K562 (cell line): ENCODE results near the gene ABI3BP. TPM values are rescaled to one million over a fixed set of nuclear protein-coding genes. Genes with fewer than 3 reads are reported as not detected.

Source experiments
- ATAC-seq: fragments of 200-7000 bp; cut with Tn5 transposase; 3 replicates; pipeline ENCODE4 v1.9.1; 2020; ENCODE audit warnings: moderate library complexity
- BruUV-seq: library from RNA; stranded (reverse); fragments of 400-500 nt; replicated peaks from 2 replicates; lab custom pipeline; 2021; lab: Mats Ljungman, UMichigan
- CTCF ChIA-PET: fragments of 300-600 bp; formaldehyde crosslinking; extraction: SDS; loops from one replicate; lab custom pipeline; 2021; ENCODE audit warnings: low intra/inter-chr PET ratio; lab: Yijun Ruan, JAX
- POLR2A ChIA-PET: fragments of 300-600, 350-650 bp; sonication (Branson Sonifier 250); formaldehyde crosslinking; extraction: SDS; loops from one replicate; lab custom pipeline; 2021; ENCODE audit warnings: antibody characterized with exemption, inconsistent platforms; lab: Yijun Ruan, JAX
- DNase-seq, 4 experiments: peaks; one replicate each; pipeline versions ENCODE4 v3.0.0 to v3.0.0-alpha.2; 2011 to 2018; ENCODE audit warnings: low spot score in 3 of 4, mixed read lengths in 3 of 4; ENCODE audit errors: extremely low read depth in 1 of 4
- FAIRE-seq: peaks from 2 replicates; lab custom pipeline; 2011; peaks lifted over from hg19 to GRCh38; lab: Jason Lieb, UNC
- H2AFZ ChIP-seq: 2 replicates; pipeline ENCODE4 v1.6.0; 2011; ENCODE audit warnings: low read depth, low read length, control low read depth, inconsistent platforms
- H3K27ac ChIP-seq: fragments of 200-600 bp; 3 replicates; pipeline ENCODE4 v1.8.0; 2011; ENCODE audit warnings: low read depth, mild to moderate bottlenecking, control low read depth, inconsistent platforms, low read length, moderate library complexity, mixed read lengths; ENCODE audit errors: extremely low read depth
- H3K27me3 ChIP-seq, 2 experiments: fragments of 300-600 bp in 1 of 2; 2 replicates in 1 of 2; 3 replicates in 1 of 2; pipeline versions ENCODE4 v1.6.0 to v1.8.0; 2011; ENCODE audit warnings: inconsistent platforms in 2 of 2, low read length in 2 of 2, mild to moderate bottlenecking in 1 of 2, mixed read lengths in 1 of 2, moderate library complexity in 1 of 2; ENCODE audit not compliant: control insufficient read depth in 2 of 2, insufficient read depth in 2 of 2
- H3K36me3 ChIP-seq: fragments of 300-600 bp; 3 replicates; pipeline ENCODE4 v1.8.0; 2011; ENCODE audit warnings: mild to moderate bottlenecking, low read length, inconsistent platforms; ENCODE audit not compliant: control insufficient read depth, insufficient read depth
- H3K4me1 ChIP-seq, 2 experiments: fragments of 200-600 bp in 1 of 2; replicated peaks in 1 of 2; 2 replicates in 1 of 2; 3 replicates in 1 of 2; pipeline versions ENCODE4 v1.5.1 to v1.8.0; 2011; ENCODE audit warnings: inconsistent platforms in 2 of 2, low read length in 2 of 2, mild to moderate bottlenecking in 1 of 2, mixed read lengths in 1 of 2, moderate library complexity in 1 of 2; ENCODE audit not compliant: control insufficient read depth in 2 of 2, insufficient read depth in 2 of 2
- H3K4me2 ChIP-seq: 2 replicates; pipeline ENCODE4 v1.6.1; 2011; ENCODE audit warnings: low read length, control low read depth, inconsistent platforms, mixed read lengths; ENCODE audit not compliant: insufficient read depth
- H3K4me3 ChIP-seq: fragments of 200-600 bp; sonication (generic), shearing (Covaris generic); 2 replicates; pipeline ENCODE4 v1.5.1; 2016; ENCODE audit warnings: control low read depth, inconsistent platforms
- H3K79me2 ChIP-seq: fragments of 200-600 bp; 3 replicates; pipeline ENCODE4 v1.8.0; 2011; ENCODE audit warnings: low read length, inconsistent platforms; ENCODE audit not compliant: control insufficient read depth, insufficient read depth
- H3K9ac ChIP-seq, 2 experiments: 2 replicates each; pipeline versions ENCODE4 v1.6.0 to v1.6.1; 2011; ENCODE audit warnings: low read depth in 2 of 2, low read length in 2 of 2, control low read depth in 1 of 2, inconsistent platforms in 1 of 2, mild to moderate bottlenecking in 1 of 2, mixed read lengths in 1 of 2; ENCODE audit not compliant: insufficient read depth in 1 of 2
- H3K9me1 ChIP-seq: one replicate; pipeline ENCODE4 v1.6.0; 2011; ENCODE audit warnings: inconsistent platforms, mild to moderate bottlenecking, low read length, moderate library complexity; ENCODE audit not compliant: control insufficient read depth, insufficient read depth
- H3K9me3 ChIP-seq: replicated peaks from 2 replicates; pipeline ENCODE4 v1.5.1; 2011; ENCODE audit warnings: low read depth, low read length, inconsistent platforms; ENCODE audit not compliant: control insufficient read depth, insufficient read depth
- H4K20me1 ChIP-seq: replicated peaks from 2 replicates; pipeline ENCODE4 v1.6.1; 2011; ENCODE audit warnings: low read length, inconsistent platforms, mixed read lengths; ENCODE audit not compliant: control insufficient read depth, insufficient read depth
- BRF1 ChIP-seq: IDR thresholded peaks from 3 replicates; pipeline ENCODE4 v1.6.1; 2011; ENCODE audit warnings: borderline replicate concordance, mild to moderate bottlenecking; ENCODE audit not compliant: insufficient read length; ENCODE audit errors: extremely low read depth
- CBX1 ChIP-seq: sonication (generic); IDR thresholded peaks from 2 replicates; pipeline ENCODE4 v1.6.1; 2016; ENCODE audit warnings: antibody characterized with exemption, low read depth, mild to moderate bottlenecking
- COPS2 ChIP-seq: fragments of 450-650 bp; conservative IDR thresholded peaks from 2 replicates; pipeline ENCODE4 v1.6.1; 2016; ENCODE audit warnings: mild to moderate bottlenecking, moderate library complexity
- EP400 ChIP-seq: fragments of 450-650 bp; IDR thresholded peaks from 2 replicates; pipeline ENCODE4 v1.6.1; 2017; ENCODE audit warnings: antibody characterized with exemption, mild to moderate bottlenecking, moderate library complexity
- GTF2F1 ChIP-seq: IDR thresholded peaks from 2 replicates; pipeline ENCODE4 v1.6.1; 2011; ENCODE audit warnings: low read depth, low read length, improper control_type of control experiment
- HNRNPK ChIP-seq: fragments of 200-400 bp; formaldehyde crosslinking; IDR thresholded peaks from one replicate; pipeline ENCODE4 v1.6.1; 2018; ENCODE audit warnings: mild to moderate bottlenecking, low read depth, low read length; ENCODE audit not compliant: poor library complexity, severe bottlenecking
- TCF15 ChIP-seq: fragments of 250-450 bp; sonication (Bioruptor Pico); IDR thresholded peaks from 2 replicates; pipeline ENCODE4 v1.8.0; 2022; ENCODE audit warnings: moderate library complexity, mild to moderate bottlenecking, inconsistent platforms
- TFE3 ChIP-seq: fragments of 450-650 bp; formaldehyde crosslinking; IDR thresholded peaks from 2 replicates; pipeline ENCODE4 v1.4.0; 2020; ENCODE audit warnings: mild to moderate bottlenecking, mixed read lengths
- ZC3H8 ChIP-seq: fragments of 450-650 bp; IDR thresholded peaks from 2 replicates; pipeline ENCODE4 v1.6.1; 2017
- ZNF174 ChIP-seq: fragments of 250-450 bp; sonication (Bioruptor Pico); IDR thresholded peaks from 2 replicates; pipeline ENCODE4 v1.4.0; 2020; ENCODE audit warnings: mild to moderate bottlenecking
- ZNF316 ChIP-seq: fragments of 450-650 bp; IDR thresholded peaks from 2 replicates; pipeline ENCODE4 v1.6.1; 2016
- ZNF592 ChIP-seq: fragments of 450-650 bp; IDR thresholded peaks from 2 replicates; pipeline ENCODE4 v1.6.1; 2017; ENCODE audit warnings: antibody characterized with exemption, mild to moderate bottlenecking
- WGBS: fragments of 100-300 bp; shearing (Covaris generic); methylation state at CpG from one replicate; pipeline ENCODE4 v1.1.6; 2016; ENCODE audit warnings: low coverage, mixed read lengths; ENCODE audit not compliant: insufficient coverage; ENCODE audit errors: missing lambda C conversion rate; 5-methylcytosine and 5-hydroxymethylcytosine counted together
- in situ Hi-C: fragments of 300-500 bp; cut with MboI; formaldehyde crosslinking; loops from 4 replicates; pipeline ENCODE4 v1.15.0; 2018; ENCODE audit warnings: inconsistent platforms, mixed read lengths
- intact Hi-C: fragments of 100-400 bp; cut with micrococcal nuclease; formaldehyde crosslinking; loops from 2 replicates; pipeline ENCODE4 v1.14.2; 2022
- polyA plus RNA-seq, 8 experiments: library from polyadenylated mRNA; depleted of rRNA in 4 of 8; stranded (reverse) in 5 of 8; unstranded in 3 of 8; fragments of >200 nt; fragmentation: Nextera tagmentation in 2 of 8; fragmentation: Illumina TruSeq in 1 of 8; extraction: Ambion mirVana in 2 of 8; extraction: Trizol in 1 of 8; gene quantifications; 2 replicates each; pipeline versions ENCODE4 v1.2.1 to v1.2.3, GENCODE V29; 2011 to 2014; ENCODE audit warnings: inconsistent platforms in 1 of 8, missing spikeins in 1 of 8
- total RNA-seq, 7 experiments: library from RNA; depleted of rRNA in 6 of 7; stranded (reverse); fragments of >200 nt in 6 of 7; fragmentation: Illumina TruSeq in 2 of 7; extraction: Trizol in 2 of 7; gene quantifications; 2 replicates each; pipeline versions ENCODE4 v1.2.1 to v1.2.3, GENCODE V29; 2011 to 2021; ENCODE audit warnings: low replicate concordance in 1 of 7

ABI3BP gene
- total and polyA plus RNA-seq, 9 of the 15 experiments (the other 6 are each of a cell fraction or from before 2014, with no cell fraction given), result 0.01 to 0.24 (median 0.06) TPM; not detected in 5

- no peak for TF ChIP-seq TCF15 (CRISPR knock-in tag)
Measured at GRCh38 chr3:100981164-100981911, 11.9 kb downstream of the ABI3BP start (continued).

GRCh38 chr3:100978011-100978659 lies 15.1 kb downstream of the ABI3BP start:
- intact Hi-C loops, result no loop called here

More at GRCh38 chr3:100978011-100978659, 15.1 kb downstream of the ABI3BP start:
- no peak overlapping the region for H3K27ac ChIP-seq
- FAIRE-seq (no peak), DNase-seq (no peak), ATAC-seq (no peak)
- no peak for TF ChIP-seq CBX1
- TF ChIP-seq ZNF592, result no peak
- TF ChIP-seq ZNF174 (CRISPR knock-in tag), result no peak
- no peak for TF ChIP-seq ZC3H8
- no peak for TF ChIP-seq BRF1
- TF ChIP-seq TFE3 (CRISPR knock-in tag), result no peak
- no peak for TF ChIP-seq ZNF316
- TF ChIP-seq HNRNPK, result no peak
- no peak for TF ChIP-seq GTF2F1
- TF ChIP-seq EP400, result no peak
- no peak for TF ChIP-seq COPS2
- no peak overlapping the region for H3K9ac ChIP-seq
- in situ Hi-C loops, result no loop called here
- H3K9me1 ChIP-seq, result no peaks in the 10 kb centered on the region
- H2AFZ ChIP-seq, result no peak overlapping the region
- WGBS, result 0% methylated on average over 1 of the region's 1 CpG
- POLR2A ChIA-PET, result no interaction called here
- peaks cover 0 to 4% of the 10 kb centered on the region in 2 experiments; a peak in 2 of 5 replicates for H3K27me3 ChIP-seq
- no peaks in the 10 kb centered on the region for H3K36me3 ChIP-seq
- H3K9me3 ChIP-seq, result no peaks in the 10 kb centered on the region
- CTCF ChIA-PET, result no interaction called here
- BruUV-seq, result no TSS peak
- H4K20me1 ChIP-seq, result no peaks in the 10 kb centered on the region
- no peaks in the 10 kb centered on the region for H3K79me2 ChIP-seq
- H3K4me1 ChIP-seq, result no peaks in the 10 kb centered on the region
- H3K4me3 ChIP-seq, result no peak overlapping the region
- no peak overlapping the region for H3K4me2 ChIP-seq
